NCI-H1436 (cell line): ENCODE data around the gene SPATA31A1.
"Not testable (repeated sequence)": the region's sequence is repeated elsewhere in the genome, so short reads cannot be mapped to it uniquely, and the experiment has no call there.

Experiments
- DNase-seq: peaks from one replicate; lab custom pipeline; 2025; lab: John Stamatoyannopoulos, UW

The SPATA31A1 gene

DNA sequence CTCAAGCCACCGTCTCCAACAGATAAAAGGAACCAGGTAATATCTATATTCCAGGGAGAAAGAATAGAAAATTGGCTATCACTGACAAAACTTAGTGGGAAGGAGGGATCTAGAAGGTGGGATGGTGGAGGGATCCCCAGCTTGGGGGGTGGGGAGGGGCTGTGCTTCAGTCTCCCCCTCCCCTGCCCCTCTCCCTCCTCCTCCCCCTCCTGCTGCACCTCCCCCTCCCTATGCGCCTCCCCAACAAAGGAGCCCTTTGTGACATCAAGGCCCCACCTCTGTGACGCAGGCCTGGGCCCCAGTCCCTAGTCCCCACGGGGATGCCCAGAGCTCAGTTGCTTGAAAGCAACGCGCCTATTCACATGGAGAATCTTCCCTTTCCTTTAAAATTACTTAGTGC lies at the start of gene SPATA31A1:
TSS of gene SPATA31A1 (plus strand) at position 301 of the 400 bp plus-strand sequence. CDS start at position 363, 62 bp downstream.
- DNase-seq: not testable (repeated sequence)

DNA sequence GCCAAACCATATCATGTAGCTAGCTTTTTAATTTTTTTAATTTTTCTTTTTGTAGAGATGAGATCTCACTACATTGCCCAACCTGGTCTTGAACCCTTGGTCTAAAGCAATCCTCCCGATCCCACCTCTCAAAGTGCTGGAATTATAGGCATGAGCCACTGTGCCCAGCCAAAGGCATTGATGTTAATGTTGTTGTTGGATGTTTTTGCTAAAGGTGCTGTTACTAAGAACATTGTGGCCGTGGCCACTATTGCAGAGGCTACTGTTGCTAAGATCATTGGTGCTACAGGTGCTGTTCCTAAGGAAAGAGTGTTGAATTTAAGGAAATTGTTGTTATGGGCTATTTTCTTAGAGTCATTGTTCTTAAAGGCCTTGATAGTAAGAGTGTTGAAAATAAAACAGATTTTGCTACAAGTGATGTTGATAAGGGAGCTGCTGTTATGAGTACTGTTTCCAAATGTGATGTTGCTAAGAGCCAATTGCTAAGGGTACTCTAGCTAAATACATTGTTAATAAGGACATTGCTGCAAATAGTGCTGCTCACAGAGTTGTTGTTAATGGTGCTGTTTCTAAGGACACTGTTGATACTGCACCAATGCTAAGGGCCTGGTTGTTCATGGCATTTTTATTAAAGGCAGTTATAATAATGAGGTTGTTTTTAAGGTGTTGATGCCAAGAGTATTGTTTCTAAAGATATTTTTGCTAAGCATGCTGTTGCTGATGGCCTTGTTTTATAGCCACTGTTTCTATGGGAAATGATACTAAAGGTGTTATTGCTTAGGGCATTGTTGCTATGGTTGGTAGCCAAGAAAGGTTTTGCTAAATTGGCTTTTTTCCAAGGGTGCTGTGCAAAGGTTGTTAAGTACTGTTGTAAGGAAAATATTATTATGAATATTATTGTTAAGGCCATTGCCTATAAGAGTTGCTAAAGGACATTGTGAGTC lies 52.1 kb downstream of the SPATA31A1 start:
- DNase-seq: not testable (repeated sequence)

DNA sequence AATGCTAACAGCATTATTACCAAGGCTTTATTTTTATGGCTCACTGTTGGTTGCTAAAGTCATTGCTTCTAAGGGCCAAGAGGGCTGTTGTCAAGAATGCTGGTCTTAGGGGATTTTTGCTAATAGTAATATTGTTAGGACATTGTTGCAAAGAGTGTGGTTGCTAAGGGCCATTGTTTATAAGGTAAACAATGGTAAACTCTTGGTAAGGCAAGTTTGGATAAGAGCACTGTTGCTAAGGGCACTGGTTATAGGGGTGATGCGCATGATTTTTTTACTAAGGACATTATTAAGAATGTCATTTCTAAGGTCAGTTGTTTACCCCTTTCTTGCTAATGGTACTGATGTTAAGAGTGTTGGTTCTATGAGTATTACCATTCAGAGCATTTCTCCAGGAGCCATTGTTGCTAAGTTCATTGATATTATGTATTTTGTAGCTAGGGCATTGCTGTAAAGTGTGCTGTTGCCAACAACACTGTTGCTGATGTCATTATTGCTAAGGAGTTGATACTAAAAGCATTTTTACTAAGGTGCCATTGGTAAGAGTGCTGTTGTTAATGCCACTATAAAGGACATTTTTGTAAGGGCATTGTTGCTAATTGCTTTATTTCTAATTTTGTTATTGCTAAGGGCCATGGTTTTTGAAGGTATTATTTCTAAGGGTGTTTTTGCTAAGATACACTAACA lies 55.9 kb downstream of the SPATA31A1 start:
- not testable (repeated sequence) for DNase-seq
